GM12865 (cell line): Measurements from ENCODE around the gene MLN.

Source experiments
- DNase-seq: peaks from one replicate; pipeline ENCODE4 v3.0.0; 2010; ENCODE audit warnings: low read depth
- H3K4me3 ChIP-seq: 2 replicates; pipeline ENCODE4 v1.5.1; 2011; ENCODE audit warnings: mild to moderate bottlenecking, low read depth, low read length, control low read depth
- CTCF ChIP-seq: IDR thresholded peaks from 2 replicates; pipeline ENCODE4 v1.5.1; 2011; ENCODE audit warnings: low read length, control low read depth, low read depth, inconsistent platforms; ENCODE audit not compliant: insufficient read depth; ENCODE audit errors: missing control alignments

The MLN gene, protein sequence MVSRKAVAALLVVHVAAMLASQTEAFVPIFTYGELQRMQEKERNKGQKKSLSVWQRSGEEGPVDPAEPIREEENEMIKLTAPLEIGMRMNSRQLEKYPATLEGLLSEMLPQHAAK

GRCh38 chr6:33803571-33804053 is at the start of gene MLN:
TSS of gene MLN (minus strand) at chr6:33804003. CDS start at chr6:33801163, 2,840 bp downstream.
- TF ChIP-seq CTCF = no peak

DNA sequence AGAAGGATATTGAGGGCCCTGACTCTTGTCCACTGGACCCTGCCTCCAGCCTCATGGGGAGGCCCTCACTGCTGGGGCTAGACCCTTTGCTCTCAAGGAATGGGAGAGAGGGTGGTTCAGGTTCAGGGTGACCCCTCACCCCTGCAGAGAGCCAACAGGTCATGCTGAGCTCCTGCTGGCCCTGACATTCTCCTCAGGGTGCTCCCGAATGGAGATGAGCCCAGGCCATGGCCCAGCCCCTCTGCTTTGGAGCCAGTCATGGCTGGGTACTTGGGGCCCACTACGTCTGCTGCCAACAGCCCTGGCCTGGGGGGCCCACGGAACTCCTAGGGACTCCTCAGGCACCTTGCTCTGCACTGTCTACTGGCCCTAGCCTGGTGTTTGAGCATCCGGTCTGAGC is 49.2 kb upstream of the MLN start:
- no peak for TF ChIP-seq CTCF
- no peak overlapping the region for H3K4me3 ChIP-seq
- no peak for DNase-seq

More at GRCh38 chr6:33803571-33804053, at the start of gene MLN:
- H3K4me3 ChIP-seq = no peak within 1 kb of the TSS
- no peak for DNase-seq

- no peak overlapping the region for H3K4me3 ChIP-seq
- peak; percentile 53 for TF ChIP-seq CTCF
- peak; percentile 38 for DNase-seq
Measured at GRCh38 chr6:33851959-33852358, 48.2 kb upstream of the MLN start.

GRCh38 chr6:33850869-33851541 is 47.2 kb upstream of the MLN start:
- no peak for DNase-seq
- TF ChIP-seq CTCF = no peak
- H3K4me3 ChIP-seq = no peak overlapping the region

- H3K4me3 ChIP-seq = no peak overlapping the region
- DNase-seq = no peak
- TF ChIP-seq CTCF = no peak
Measured at GRCh38 chr6:33850296-33850695, 46.5 kb upstream of the MLN start.

DNA sequence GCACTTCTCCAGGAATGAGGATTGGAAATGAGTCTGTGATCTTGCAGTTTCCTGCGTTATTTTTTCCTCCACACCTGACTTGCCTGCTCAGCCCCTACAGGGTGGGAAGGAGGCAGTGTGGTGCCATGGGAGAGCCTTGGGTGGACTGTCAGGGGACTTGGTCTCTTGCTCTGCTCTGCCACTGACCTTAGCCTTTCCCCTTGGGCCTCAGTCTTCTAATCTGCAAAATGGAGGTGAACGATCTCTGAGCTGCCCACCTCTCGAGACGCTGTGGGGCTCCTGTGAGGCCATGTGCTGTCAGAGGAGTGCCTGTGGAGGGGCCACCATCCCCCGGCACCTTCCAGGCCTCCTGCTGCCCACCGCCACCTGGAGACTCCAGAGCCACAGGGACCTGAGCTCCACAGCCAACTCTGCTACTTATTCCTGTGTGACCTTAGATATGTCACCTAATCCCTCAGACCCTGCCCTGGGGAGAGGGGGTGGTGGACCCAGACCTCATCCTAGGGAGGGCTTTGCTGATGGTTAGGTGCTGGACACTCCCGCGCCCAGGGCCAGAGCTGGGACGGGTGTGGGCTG is 45.8 kb upstream of the MLN start:
- no peak for TF ChIP-seq CTCF
- no peak overlapping the region for H3K4me3 ChIP-seq
- no peak for DNase-seq
